GM12891 (cell line): ENCODE data around the gene GNPTAB.

Experiments used
- PAX5 ChIP-seq: IDR thresholded peaks from 2 replicates; pipeline ENCODE4 v1.6.1; 2011; ENCODE audit warnings: low read length, moderate library complexity, mild to moderate bottlenecking; ENCODE audit not compliant: insufficient read depth, severe bottlenecking
- POLR2A ChIP-seq: IDR thresholded peaks from 2 replicates; pipeline ENCODE4 v1.6.1; 2011; ENCODE audit warnings: low read depth, low read length, control low read depth
- POLR2AphosphoS5 ChIP-seq: IDR thresholded peaks from 2 replicates; pipeline ENCODE4 v1.6.1; 2011; ENCODE audit warnings: low read depth, low read length, control low read depth
- POU2F2 ChIP-seq: IDR thresholded peaks from 2 replicates; pipeline ENCODE4 v1.6.1; 2011; ENCODE audit warnings: low read depth, mild to moderate bottlenecking, control low read depth, low read length, moderate library complexity
- SPI1 ChIP-seq: IDR thresholded peaks from 2 replicates; pipeline ENCODE4 v1.6.1; 2011; ENCODE audit warnings: low read depth, low read length, control low read depth
- TAF1 ChIP-seq: IDR thresholded peaks from 2 replicates; pipeline ENCODE4 v1.6.1; 2011; ENCODE audit warnings: low read depth, low read length, control low read depth

DNA sequence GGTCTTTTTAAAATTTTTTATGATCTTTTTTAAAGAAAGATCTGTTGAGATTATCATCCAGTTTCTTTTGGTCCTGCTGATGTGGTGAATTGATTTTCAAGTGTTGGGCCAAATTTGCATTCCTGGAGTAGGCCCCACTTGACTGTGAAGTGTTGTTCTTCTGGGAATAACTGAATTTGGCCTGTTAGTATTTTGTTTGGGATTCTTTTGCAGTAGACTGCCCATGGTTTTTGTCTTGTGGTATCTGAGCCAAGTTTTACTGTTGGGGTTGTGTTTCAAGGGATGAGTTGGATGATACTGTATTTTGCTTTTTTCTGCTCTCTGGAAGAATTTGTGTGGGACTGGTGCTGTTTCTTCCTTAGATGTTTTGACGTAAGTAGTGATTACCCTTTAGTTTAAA lies 87.5 kb downstream of the GNPTAB start:
- TF ChIP-seq POLR2AphosphoS5 (no peak), POLR2A (no peak), PAX5 (no peak), TAF1 (no peak), POU2F2 (no peak), SPI1 (no peak)
